CD14-positive monocyte (primary cell): ENCODE results near the gene NRBP1. TPM values are rescaled to one million over a fixed set of nuclear protein-coding genes. Genes with fewer than 3 reads are reported as not detected.

Experiments used
- DNase-seq, 3 donors: peaks; one replicate each; pipeline ENCODE4 v3.0.0-alpha.2; 2011 to 2022
- H2AFZ ChIP-seq: 2 replicates; pipeline ENCODE4 v1.6.0; 2012; ENCODE audit warnings: mild to moderate bottlenecking, low read depth, low read length, inconsistent platforms; ENCODE audit not compliant: insufficient read depth, poor library complexity, severe bottlenecking
- H3K27ac ChIP-seq, 2 donors: 1 replicate in 1 of 2; 2 replicates in 1 of 2; pipeline ENCODE4 v1.5.1; 2012 to 2013; ENCODE audit warnings: low read length in 2 of 2, control low read depth in 1 of 2, inconsistent platforms in 1 of 2, low read depth in 1 of 2, mild to moderate bottlenecking in 1 of 2
- H3K27me3 ChIP-seq, 2 donors: one replicate each; pipeline versions ENCODE4 v1.6.0 to v1.6.1; 2011 to 2013; ENCODE audit warnings: low read length in 2 of 2; ENCODE audit not compliant: control insufficient read depth in 2 of 2, insufficient read depth in 2 of 2
- H3K36me3 ChIP-seq, 2 donors: replicated peaks in 1 of 2; 1 replicate in 1 of 2; 2 replicates in 1 of 2; pipeline versions ENCODE4 v1.5.1 to v1.6.1; 2012 to 2013; ENCODE audit warnings: low read length in 2 of 2, control low read depth in 1 of 2, inconsistent platforms in 1 of 2, mild to moderate bottlenecking in 1 of 2; ENCODE audit not compliant: insufficient read depth in 2 of 2, control insufficient read depth in 1 of 2
- H3K4me1 ChIP-seq, 2 donors: 1 replicate in 1 of 2; 2 replicates in 1 of 2; pipeline versions ENCODE4 v1.5.1 to v1.6.1; 2012 to 2013; ENCODE audit warnings: low read length in 2 of 2, control low read depth in 1 of 2, inconsistent platforms in 1 of 2, mild to moderate bottlenecking in 1 of 2, moderate library complexity in 1 of 2; ENCODE audit not compliant: insufficient read depth in 2 of 2, control insufficient read depth in 1 of 2
- H3K4me2 ChIP-seq: replicated peaks from 2 replicates; pipeline ENCODE3; 2012; ENCODE audit warnings: low read length, moderate library complexity, mild to moderate bottlenecking; ENCODE audit not compliant: poor library complexity, severe bottlenecking; ENCODE audit errors: extremely low read depth
- H3K4me3 ChIP-seq, 3 experiments: fragments of 200-600 bp in 1 of 3; sonication (generic) in 1 of 3; replicated peaks in 1 of 3; 1 replicate in 2 of 3; 2 replicates in 1 of 3; pipeline ENCODE4 v1.5.1; 2011 to 2013; ENCODE audit warnings: low read length in 3 of 3, mild to moderate bottlenecking in 3 of 3, control low read depth in 2 of 3, low read depth in 2 of 3, inconsistent platforms in 1 of 3, moderate library complexity in 1 of 3
- H3K79me2 ChIP-seq: 2 replicates; pipeline ENCODE4 v1.6.0; 2012; ENCODE audit warnings: mild to moderate bottlenecking, control low read depth, inconsistent platforms, low read length, moderate library complexity; ENCODE audit not compliant: insufficient read depth
- H3K9ac ChIP-seq: 2 replicates; pipeline ENCODE4 v1.6.0; 2017; ENCODE audit warnings: low read length, mild to moderate bottlenecking; ENCODE audit not compliant: insufficient read depth, poor library complexity, severe bottlenecking
- H3K9me3 ChIP-seq, 2 donors: replicated peaks in 1 of 2; 1 replicate in 1 of 2; 2 replicates in 1 of 2; pipeline versions ENCODE4 v1.5.1 to v1.6.1; 2012 to 2013; ENCODE audit warnings: low read length in 2 of 2, control low read depth in 1 of 2; ENCODE audit not compliant: control insufficient read depth in 1 of 2, insufficient read depth in 1 of 2
- H4K20me1 ChIP-seq: 2 replicates; pipeline ENCODE4 v1.6.0; 2012; ENCODE audit warnings: mild to moderate bottlenecking, low read length, control low read depth, moderate library complexity; ENCODE audit not compliant: insufficient read depth
- H3K27ac Mint-ChIP-seq, 7 donors: one replicate each; pipeline ENCODE4 v1.8.0; 2020; ENCODE audit warnings: mild to moderate bottlenecking in 7 of 7, mixed read lengths in 7 of 7, moderate library complexity in 6 of 7, inconsistent platforms in 2 of 7
- H3K27me3 Mint-ChIP-seq, 3 donors: one replicate each; pipeline ENCODE4 v1.8.0; 2021 to 2022; ENCODE audit warnings: low read depth in 3 of 3, mild to moderate bottlenecking in 3 of 3, mixed read lengths in 3 of 3, moderate library complexity in 3 of 3, inconsistent platforms in 1 of 3
- H3K36me3 Mint-ChIP-seq, 2 donors: one replicate each; pipeline ENCODE4 v1.8.0; 2020; ENCODE audit warnings: mixed read lengths in 2 of 2, inconsistent platforms in 1 of 2, mild to moderate bottlenecking in 1 of 2
- H3K4me1 Mint-ChIP-seq: one replicate; pipeline ENCODE4 v1.8.0; 2020; ENCODE audit warnings: mild to moderate bottlenecking, mixed read lengths
- H3K4me3 Mint-ChIP-seq, 2 donors: one replicate each; pipeline ENCODE4 v1.8.0; 2020; ENCODE audit warnings: mild to moderate bottlenecking in 2 of 2, mixed read lengths in 2 of 2, moderate library complexity in 1 of 2
- H3K9me3 Mint-ChIP-seq, 7 donors: one replicate each; pipeline ENCODE4 v1.8.0; 2020 to 2022; ENCODE audit warnings: mixed read lengths in 7 of 7, mild to moderate bottlenecking in 6 of 7, moderate library complexity in 6 of 7, inconsistent platforms in 2 of 7
- WGBS: methylation state at CpG from one replicate; pipeline ENCODE4 v1.1.5; 2013; ENCODE audit warnings: missing lambda C conversion rate; ENCODE audit not compliant: insufficient coverage; 5-methylcytosine and 5-hydroxymethylcytosine counted together
- intact Hi-C, 2 donors: fragments of 100-400 bp; cut with micrococcal nuclease; formaldehyde crosslinking; loops; one replicate each; pipeline versions ENCODE4 v1.15.0 to v1.15.1; 2023
- polyA plus RNA-seq, 3 donors: library from polyadenylated mRNA; depleted of rRNA in 1 of 3; unstranded in 2 of 3; stranded (reverse) in 1 of 3; fragments of 300-500 nt in 2 of 3; fragments of >200 nt in 1 of 3; fragmentation: Illumina TruSeq in 2 of 3; gene quantifications; 1 replicate in 2 of 3; 2 replicates in 1 of 3; pipeline ENCODE4 v1.2.3, GENCODE V29; 2012 to 2021
- TF ChIP-seq, protein P1 (sequence below): fragments of 200-600 bp; IDR thresholded peaks from one replicate; pipeline ENCODE4 v1.8.0; 2022; ENCODE audit warnings: antibody characterized with exemption, mild to moderate bottlenecking

NRBP1 gene
- polyA plus RNA-seq, 3 donors = 95.6 to 108 (median 102) TPM

DNA sequence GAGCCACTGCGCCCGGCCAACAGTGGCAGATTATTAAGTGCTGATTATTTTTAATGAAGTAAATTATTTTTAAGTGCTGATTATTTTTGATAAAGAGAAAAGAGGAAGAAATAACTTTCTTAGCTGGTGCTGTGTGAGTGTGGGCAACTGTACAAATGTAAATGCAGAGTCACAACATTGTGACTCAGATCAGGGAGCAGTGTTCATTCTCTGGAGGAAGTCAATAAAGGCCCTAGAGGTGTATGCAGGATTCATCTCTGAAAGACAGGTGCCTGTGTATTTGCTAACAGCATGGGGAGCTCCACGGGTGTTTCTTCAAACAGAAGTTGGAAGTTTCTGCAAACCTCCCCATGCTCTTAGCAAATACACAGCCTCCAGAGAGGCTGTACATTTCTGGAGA, 19.9 kb downstream of the NRBP1 start:
- H3K36me3 Mint-ChIP-seq = peaks cover 42 to 50% of the 10 kb centered on the region in 2 donors
- no peaks in the 10 kb centered on the region for H3K4me1 Mint-ChIP-seq
- Histone ChIP-seq H3K4me1 (no peaks in the 10 kb centered on the region), H3K27ac (no peak overlapping the region), H3K79me2 (no peaks in the 10 kb centered on the region), H4K20me1 (no peaks in the 10 kb centered on the region), H3K9me3 (no peaks in the 10 kb centered on the region), H2AFZ (no peak overlapping the region), H3K4me2 (no peak overlapping the region), H3K27me3 (no peaks in the 10 kb centered on the region), H3K4me3 (no peak overlapping the region), H3K9ac (no peak overlapping the region), H3K36me3 (peaks cover 15 to 47% of the 10 kb centered on the region in 2 donors)
- intact Hi-C loops = no loop called here
- peaks cover 0 to 3% (median 0%) of the 10 kb centered on the region in 3 donors for H3K27me3 Mint-ChIP-seq
- peak overlapping the region in 2 of 7 donors; percentile 1 for H3K27ac Mint-ChIP-seq
- WGBS = 93% methylated on average over 2 of the region's 3 CpGs
- DNase-seq = no peak
- no peak overlapping the region for H3K4me3 Mint-ChIP-seq
- H3K9me3 Mint-ChIP-seq = peaks cover 0 to 1% (median 0%) of the 10 kb centered on the region in 7 donors
- TF ChIP-seq, protein P1, sequence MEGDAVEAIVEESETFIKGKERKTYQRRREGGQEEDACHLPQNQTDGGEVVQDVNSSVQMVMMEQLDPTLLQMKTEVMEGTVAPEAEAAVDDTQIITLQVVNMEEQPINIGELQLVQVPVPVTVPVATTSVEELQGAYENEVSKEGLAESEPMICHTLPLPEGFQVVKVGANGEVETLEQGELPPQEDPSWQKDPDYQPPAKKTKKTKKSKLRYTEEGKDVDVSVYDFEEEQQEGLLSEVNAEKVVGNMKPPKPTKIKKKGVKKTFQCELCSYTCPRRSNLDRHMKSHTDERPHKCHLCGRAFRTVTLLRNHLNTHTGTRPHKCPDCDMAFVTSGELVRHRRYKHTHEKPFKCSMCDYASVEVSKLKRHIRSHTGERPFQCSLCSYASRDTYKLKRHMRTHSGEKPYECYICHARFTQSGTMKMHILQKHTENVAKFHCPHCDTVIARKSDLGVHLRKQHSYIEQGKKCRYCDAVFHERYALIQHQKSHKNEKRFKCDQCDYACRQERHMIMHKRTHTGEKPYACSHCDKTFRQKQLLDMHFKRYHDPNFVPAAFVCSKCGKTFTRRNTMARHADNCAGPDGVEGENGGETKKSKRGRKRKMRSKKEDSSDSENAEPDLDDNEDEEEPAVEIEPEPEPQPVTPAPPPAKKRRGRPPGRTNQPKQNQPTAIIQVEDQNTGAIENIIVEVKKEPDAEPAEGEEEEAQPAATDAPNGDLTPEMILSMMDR = no peak

DNA sequence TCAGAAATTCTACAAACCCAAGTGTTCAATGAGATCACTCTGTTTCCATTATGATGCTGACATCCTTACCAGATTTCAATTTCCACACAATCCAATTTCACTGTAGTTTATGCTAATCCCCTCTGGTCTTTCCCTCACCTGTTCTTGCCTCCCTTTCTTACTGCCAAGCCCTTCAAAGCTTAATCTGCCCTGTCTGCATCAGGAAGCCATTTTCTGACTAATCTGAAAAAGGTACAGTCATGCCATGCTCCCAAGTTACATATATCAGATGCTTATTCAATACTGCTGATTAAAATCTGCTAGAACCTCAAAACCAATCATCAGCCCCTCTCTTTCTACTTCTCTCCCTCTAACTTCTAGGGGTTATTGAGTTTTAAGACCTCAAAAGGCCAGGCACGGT, 22.7 kb downstream of the NRBP1 start:
- Histone ChIP-seq H3K79me2 (no peaks in the 10 kb centered on the region), H3K4me3 (no peak overlapping the region), H2AFZ (no peak overlapping the region), H3K9ac (no peak overlapping the region), H3K27me3 (no peaks in the 10 kb centered on the region), H3K4me2 (no peak overlapping the region), H3K36me3 (peaks cover 12 to 42% of the 10 kb centered on the region in 2 donors), H3K27ac (no peak overlapping the region), H4K20me1 (no peaks in the 10 kb centered on the region), H3K4me1 (no peaks in the 10 kb centered on the region), H3K9me3 (no peaks in the 10 kb centered on the region)
- intact Hi-C loops = no loop called here
- Mint-ChIP-seq H3K27ac (no peak overlapping the region), H3K9me3 (peaks cover 0 to 1% (median 0%) of the 10 kb centered on the region in 7 donors), H3K4me3 (no peak overlapping the region), H3K27me3 (peaks cover 0 to 3% (median 2%) of the 10 kb centered on the region in 3 donors), H3K36me3 (peaks cover 40 to 41% of the 10 kb centered on the region in 2 donors), H3K4me1 (no peaks in the 10 kb centered on the region)
- TF ChIP-seq, protein P1 = no peak
- WGBS = no CpG with 5 or more reads among the region's 1 CpG
- DNase-seq = no peak
